ENCODE measurements around the gene KATNIP. TPM values are rescaled to one million over a fixed set of nuclear protein-coding genes. Genes with fewer than 3 reads are reported as not detected.

The KATNIP gene
- total RNA-seq, 1 donor from 2014 or later: 20.5 TPM

DNA sequence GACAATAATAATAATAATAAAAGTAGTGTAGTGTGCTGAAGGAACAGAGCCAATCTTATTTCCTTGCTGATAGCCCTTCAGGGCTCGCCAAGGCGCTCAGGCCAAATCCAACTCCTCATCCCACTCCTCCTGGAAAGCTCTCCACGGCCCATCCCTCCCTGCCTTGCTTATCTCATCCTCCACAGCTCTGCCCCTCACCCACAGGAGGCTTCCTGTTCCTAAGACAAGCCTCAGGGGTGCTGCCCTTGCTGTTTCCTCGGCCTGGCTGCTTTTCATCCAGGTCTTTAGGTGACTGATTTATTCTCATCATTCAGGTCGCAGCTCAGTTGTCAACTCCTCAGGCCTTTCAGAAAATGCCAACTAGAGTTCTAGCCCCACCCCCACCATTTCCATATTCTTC is 11.4 kb upstream of the KATNIP start:
- H3K36me3 Mint-ChIP-seq (ENCODE audit: low read depth): peaks cover 65% of the 10 kb centered on the region
- no peaks in the 10 kb centered on the region for H3K4me1 Mint-ChIP-seq (ENCODE audit: low read depth)
- H3K9me3 Mint-ChIP-seq (ENCODE audit: low read depth): no peaks in the 10 kb centered on the region
- no peaks in the 10 kb centered on the region for H3K27me3 Mint-ChIP-seq (ENCODE audit: low read depth)
- H3K4me3 Mint-ChIP-seq (ENCODE audit: unreplicated experiment): no peak overlapping the region
- H3K27ac Mint-ChIP-seq (ENCODE audit: unreplicated experiment): no peak overlapping the region
- TF ChIP-seq CTCF (IDR thresholded peaks at IDR 0.05): no peak
- no peak for DNase-seq (ENCODE audit: low spot score)

DNA sequence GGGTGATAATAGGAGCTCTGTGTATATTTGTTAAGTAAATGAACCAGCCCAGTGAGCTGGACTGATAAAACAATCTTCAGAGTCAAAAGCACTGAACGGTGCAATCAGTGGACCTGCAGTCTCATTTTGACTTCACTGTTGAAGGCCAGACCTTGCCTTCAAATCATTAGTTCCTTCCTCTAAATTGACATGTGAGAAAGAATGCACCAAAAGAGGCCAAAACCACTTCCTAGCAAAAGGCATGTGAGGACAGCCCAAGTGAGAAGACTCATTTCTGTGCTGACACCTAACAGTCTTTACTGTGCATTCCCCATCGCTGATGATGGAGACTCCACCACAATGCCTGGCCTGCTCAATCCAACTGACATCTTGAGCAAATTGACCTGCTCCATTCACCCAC is 10.8 kb upstream of the KATNIP start:
- DNase-seq (ENCODE audit: low spot score): no peak
- Mint-ChIP-seq H3K4me3 (ENCODE audit: unreplicated experiment) (no peak overlapping the region), H3K4me1 (ENCODE audit: low read depth) (no peaks in the 10 kb centered on the region), H3K27ac (ENCODE audit: unreplicated experiment) (no peak overlapping the region), H3K9me3 (ENCODE audit: low read depth) (no peaks in the 10 kb centered on the region), H3K36me3 (ENCODE audit: low read depth) (peaks cover 63% of the 10 kb centered on the region), H3K27me3 (ENCODE audit: low read depth) (no peaks in the 10 kb centered on the region)
- TF ChIP-seq CTCF (IDR thresholded peaks at IDR 0.05): no peak

GRCh38 chr16:27539636-27540035 is 10.3 kb upstream of the KATNIP start:
- TF ChIP-seq CTCF (IDR thresholded peaks at IDR 0.05): no peak
- H3K9me3 Mint-ChIP-seq (ENCODE audit: low read depth): no peaks in the 10 kb centered on the region
- H3K4me1 Mint-ChIP-seq (ENCODE audit: low read depth): no peaks in the 10 kb centered on the region
- H3K4me3 Mint-ChIP-seq (ENCODE audit: unreplicated experiment): no peak overlapping the region
- no peak overlapping the region for H3K27ac Mint-ChIP-seq (ENCODE audit: unreplicated experiment)
- DNase-seq (ENCODE audit: low spot score): no peak
- H3K36me3 Mint-ChIP-seq (ENCODE audit: low read depth): peaks cover 63% of the 10 kb centered on the region
- no peaks in the 10 kb centered on the region for H3K27me3 Mint-ChIP-seq (ENCODE audit: low read depth)

DNA sequence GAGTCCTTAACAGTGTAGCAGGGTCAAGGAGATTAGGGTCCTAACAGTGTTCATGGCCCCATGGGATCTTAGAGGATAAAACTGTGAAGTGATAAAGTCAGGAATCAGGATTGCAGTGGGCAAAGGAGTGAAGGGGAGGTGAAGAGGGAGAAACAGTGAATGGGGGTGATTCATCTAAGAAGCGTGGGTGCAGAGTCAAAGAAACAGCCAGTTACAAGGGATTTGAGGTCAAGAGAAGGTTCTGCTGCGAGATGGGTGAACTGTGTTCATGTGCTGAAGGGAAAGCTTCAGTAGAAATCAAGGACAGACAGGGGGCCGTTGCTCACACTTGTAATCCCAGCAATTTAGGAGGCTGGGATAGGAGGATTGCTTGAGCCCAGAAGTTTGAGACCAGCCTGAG is 6.1 kb upstream of the KATNIP start:
- Mint-ChIP-seq H3K36me3 (ENCODE audit: low read depth) (peaks cover 46% of the 10 kb centered on the region), H3K27me3 (ENCODE audit: low read depth) (no peaks in the 10 kb centered on the region), H3K4me1 (ENCODE audit: low read depth) (peaks cover 22% of the 10 kb centered on the region), H3K27ac (ENCODE audit: unreplicated experiment) (no peak overlapping the region), H3K9me3 (ENCODE audit: low read depth) (no peaks in the 10 kb centered on the region), H3K4me3 (ENCODE audit: unreplicated experiment) (no peak overlapping the region)
- TF ChIP-seq CTCF (IDR thresholded peaks at IDR 0.05): no peak
- no peak for DNase-seq (ENCODE audit: low spot score)

DNA sequence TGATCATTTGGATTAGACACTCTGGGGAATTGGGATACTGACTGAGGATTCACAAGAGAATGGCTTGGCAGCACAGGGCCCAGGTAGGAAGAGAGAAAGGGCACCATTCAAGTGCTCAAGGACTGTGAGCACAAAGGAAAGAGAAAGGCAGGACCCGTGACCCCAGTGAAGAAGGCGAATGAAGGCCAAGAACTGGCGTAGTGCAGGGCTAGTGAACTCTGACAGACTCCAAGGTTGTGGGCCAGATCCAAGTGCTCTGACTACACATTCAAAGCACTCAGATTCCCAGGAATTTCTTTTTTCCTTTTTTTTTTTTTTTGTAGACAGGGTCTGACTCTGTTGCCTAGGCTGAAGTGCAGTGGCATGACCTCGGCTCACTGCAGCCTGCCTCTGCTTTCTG is 5.3 kb upstream of the KATNIP start:
- TF ChIP-seq CTCF (IDR thresholded peaks at IDR 0.05): no peak
- DNase-seq (ENCODE audit: low spot score): no peak
- Mint-ChIP-seq H3K36me3 (ENCODE audit: low read depth) (peaks cover 41% of the 10 kb centered on the region), H3K4me3 (ENCODE audit: unreplicated experiment) (no peak overlapping the region), H3K27ac (ENCODE audit: unreplicated experiment) (no peak overlapping the region), H3K27me3 (ENCODE audit: low read depth) (no peaks in the 10 kb centered on the region), H3K9me3 (ENCODE audit: low read depth) (no peaks in the 10 kb centered on the region), H3K4me1 (ENCODE audit: low read depth) (peaks cover 27% of the 10 kb centered on the region)
